Measurements from ENCODE around the gene SNW1.
"Not testable (repeated sequence)": the region's sequence is repeated elsewhere in the genome, so short reads cannot be mapped to it uniquely, and the experiment has no call there.

The SNW1 gene
- 47.1 to 75.4 (median 59.4) reads per million in 17 experiments for total RNA-seq

- peak; percentile 93 to 97 (median 97) for DNase-seq
These were observed at the start of gene SNW1 for GRCh38 chr14:77760381-77761204. TSS of gene SNW1 (minus strand) at chr14:77761156. CDS start at chr14:77761127, 29 bp downstream.

GRCh38 chr14:77809011-77809410 is 48.1 kb upstream of the SNW1 start:
- no peak for DNase-seq

GRCh38 chr14:77808250-77808649 is 47.3 kb upstream of the SNW1 start:
- peak in 1 of 4 experiments; percentile 18 for DNase-seq

GRCh38 chr14:77805706-77806105 is 44.8 kb upstream of the SNW1 start:
- peak; percentile 11 to 55 (median 38) for DNase-seq

DNA sequence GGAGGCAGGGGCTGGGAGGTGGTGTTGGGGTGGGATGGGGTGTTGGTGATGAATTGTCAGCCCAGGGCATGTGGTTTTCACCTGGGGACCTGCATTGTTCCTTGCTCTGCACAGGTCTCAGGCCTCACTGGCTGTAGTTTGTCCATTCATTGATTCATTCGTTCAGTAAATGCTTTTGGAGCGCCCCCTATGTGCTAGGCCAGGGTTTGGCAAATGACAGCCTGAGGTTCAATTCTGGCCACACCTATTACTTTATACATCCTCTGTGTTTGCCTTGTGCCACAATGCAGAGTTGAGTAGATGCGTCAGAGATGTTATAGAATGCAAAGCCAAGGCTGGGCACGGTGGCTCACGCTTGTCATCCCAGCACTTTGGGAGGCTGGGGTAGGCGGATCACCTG is 43.6 kb upstream of the SNW1 start:
- DNase-seq = peak in 3 of 4 experiments; percentile 17 to 41 (median 38)

- no peak for DNase-seq
These were observed 39.9 kb upstream of the SNW1 start for GRCh38 chr14:77800814-77801213.

DNA sequence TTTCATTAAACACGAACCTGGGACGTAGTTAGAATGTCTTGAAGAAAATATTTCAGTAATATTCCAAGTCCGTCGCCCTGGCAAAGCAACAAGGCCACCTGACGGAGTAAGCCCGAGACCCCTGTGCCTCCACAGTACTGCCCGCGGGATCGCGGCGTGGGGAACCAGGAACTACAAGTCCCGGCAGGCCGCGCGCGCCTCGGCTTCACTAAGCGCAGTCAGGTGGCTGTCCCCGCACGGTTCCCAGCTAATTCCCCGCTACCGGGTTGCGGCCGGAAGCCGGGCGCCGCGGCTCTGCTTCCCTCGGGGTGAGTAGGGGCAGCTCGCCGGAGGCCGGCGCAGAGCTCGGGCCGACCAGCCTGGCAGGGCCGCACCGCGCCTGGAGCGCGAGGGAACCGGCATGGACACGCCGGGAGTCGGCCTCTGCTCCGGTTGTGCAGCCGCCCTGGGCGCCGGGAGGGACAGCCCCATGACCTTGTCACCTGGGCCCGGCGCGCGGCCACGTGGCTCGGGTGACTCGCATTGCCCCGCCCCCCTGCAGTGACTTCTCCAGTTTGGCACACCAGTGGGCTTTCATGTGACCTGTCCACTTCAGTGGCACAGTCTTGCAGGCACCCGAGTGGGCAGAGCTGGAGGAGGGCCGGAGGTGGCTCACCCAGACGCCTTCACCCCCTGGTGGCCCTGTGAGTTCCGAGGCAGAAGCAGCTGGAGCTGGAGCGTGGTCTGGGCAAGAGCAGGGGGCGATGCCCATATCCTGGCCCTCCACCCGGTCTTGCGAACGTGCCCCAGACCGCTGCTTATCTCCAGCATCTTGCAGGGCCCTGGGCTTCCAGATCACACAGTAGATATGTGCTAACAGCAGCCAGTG is 39.1 kb upstream of the SNW1 start, which contains the start of gene ADCK1:
Gene ADCK1 (plus strand): TSS at position 247 of the 868 bp plus-strand sequence. CDS start 18,870 bp downstream, outside the sequence.
- DNase-seq = peak; percentile 92 to 98 (median 96)

- DNase-seq = not testable (repeated sequence)
These were observed 38.5 kb upstream of the SNW1 start for GRCh38 chr14:77799456-77799855.

GRCh38 chr14:77794357-77794756 is 33.4 kb upstream of the SNW1 start:
- no peak for DNase-seq

- not testable (repeated sequence) for DNase-seq
These were observed 32.3 kb upstream of the SNW1 start for GRCh38 chr14:77793255-77793654.

- no peak for DNase-seq
These were observed 30.3 kb upstream of the SNW1 start for GRCh38 chr14:77791225-77791600.

- peak in 1 of 4 experiments; percentile 12 for DNase-seq
These were observed 29.7 kb upstream of the SNW1 start for GRCh38 chr14:77790566-77791224.

GRCh38 chr14:77786148-77786547 is 25.2 kb upstream of the SNW1 start:
- DNase-seq = no peak

- no peak for DNase-seq
These were observed 21.2 kb upstream of the SNW1 start for GRCh38 chr14:77782202-77782601.

- peak in 1 of 4 experiments; percentile 13 for DNase-seq
These were observed 13.0 kb upstream of the SNW1 start for GRCh38 chr14:77773966-77774365.

GRCh38 chr14:77768442-77769069 is 7.6 kb upstream of the SNW1 start:
- DNase-seq = peak in 1 of 4 experiments; percentile 28

DNA sequence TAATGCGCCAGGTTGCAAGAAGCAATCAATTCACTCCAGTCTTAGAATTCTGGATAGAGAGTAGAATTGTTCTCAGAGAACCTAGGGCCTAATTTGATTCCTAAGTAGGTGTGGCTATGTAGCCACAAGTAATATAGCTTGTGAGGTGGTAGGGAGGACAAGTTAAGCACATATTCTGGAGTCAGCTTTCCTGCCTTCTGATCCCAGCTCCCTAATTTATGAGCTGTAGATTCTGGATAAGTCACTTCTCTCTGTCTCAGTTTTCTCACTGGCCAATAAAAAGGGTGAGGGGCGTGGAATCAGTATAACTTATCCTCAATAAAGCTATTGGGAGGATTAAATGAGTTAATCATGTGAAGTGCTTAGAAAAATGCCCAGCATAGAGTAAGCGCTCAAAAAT is 3.0 kb upstream of the SNW1 start:
- DNase-seq = no peak

GRCh38 chr14:77763316-77763715 is 2.4 kb upstream of the SNW1 start:
- no peak for DNase-seq

GRCh38 chr14:77761205-77761931 is 412 bp upstream of the SNW1 start:
- peak; percentile 63 to 80 (median 76) for DNase-seq

DNA sequence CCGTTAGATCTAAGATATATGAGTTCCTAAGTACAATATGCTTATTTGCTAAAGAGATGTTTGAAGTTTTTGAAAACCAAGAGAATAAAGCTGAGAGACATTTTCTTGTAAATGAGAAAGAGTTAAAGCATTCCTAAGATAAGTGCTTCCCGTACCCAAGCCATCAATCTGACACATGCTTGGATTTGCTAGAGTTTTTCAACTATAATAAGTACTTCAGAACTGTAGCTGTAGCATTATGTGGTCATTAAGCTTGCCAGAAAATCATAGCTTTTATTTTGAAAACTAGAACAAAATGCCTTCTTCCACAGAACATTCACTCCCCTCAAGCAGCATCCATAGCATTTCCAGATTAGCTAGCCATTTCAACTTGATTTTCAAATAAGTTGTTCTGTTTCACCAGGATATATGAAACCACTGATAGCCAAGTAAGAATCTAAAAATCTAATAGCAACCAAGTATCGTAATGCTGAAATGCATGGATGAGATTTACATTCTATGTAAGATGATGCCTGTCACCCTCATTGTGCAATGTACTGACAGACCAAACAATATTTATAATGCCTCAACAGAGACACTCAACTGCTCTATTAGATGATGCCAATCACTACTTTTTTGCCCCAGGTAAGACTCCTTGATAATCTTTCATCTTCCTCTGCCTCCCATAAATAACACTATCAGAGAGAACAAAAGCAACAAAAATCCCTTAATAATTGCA is 8.0 kb downstream of the SNW1 start:
- no peak for DNase-seq

DNA sequence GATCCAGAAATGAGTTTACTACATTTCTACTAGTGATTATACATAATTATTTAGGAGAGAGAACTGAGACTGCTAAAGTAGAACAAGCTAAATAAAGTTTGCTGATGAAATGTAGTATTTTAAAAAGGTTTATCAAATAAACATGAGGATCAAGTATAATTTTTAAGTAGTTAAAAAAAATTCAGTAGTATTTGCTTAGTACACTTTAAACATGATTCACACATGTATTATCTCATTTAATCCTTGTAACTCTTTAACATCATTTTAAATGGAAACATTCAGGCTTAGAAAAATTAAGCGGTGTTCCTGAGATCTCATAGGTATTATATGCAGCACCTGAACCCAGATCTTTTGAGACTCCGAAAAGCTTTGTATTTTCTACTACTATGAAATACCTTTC is 8.7 kb downstream of the SNW1 start:
- no peak for DNase-seq
